ENCODE data around the gene DCAKD. TPM values are rescaled to one million over a fixed set of nuclear protein-coding genes. Genes with fewer than 3 reads are reported as not detected.

DCAKD gene
- total RNA-seq, 1 experiment from 2014 or later = 48.3 TPM

GRCh38 chr17:45070809-45071208 lies 19.4 kb upstream of the DCAKD start:
- Mint-ChIP-seq H3K4me1 (peaks cover 4 to 5% of the 10 kb centered on the region in 2 experiments; a peak in 1 of 4 replicates), H3K4me3 (no peak overlapping the region), H3K36me3 (ENCODE audit: insufficient read depth in 1 of 3, low read depth in 3 of 3) (peaks cover 33 to 49% (median 45%) of the 10 kb centered on the region in 3 experiments; a peak in 6 of 7 replicates), H3K27me3 (ENCODE audit: low read depth) (no peaks in the 10 kb centered on the region), H3K27ac (no peak overlapping the region), H3K9me3 (no peaks in the 10 kb centered on the region)
- Histone ChIP-seq H3K79me1 (ENCODE audit: insufficient read depth, low read depth, low read length, poor library complexity, severe bottlenecking) (peaks cover 2% of the 10 kb centered on the region), H3K79me2 (ENCODE audit: insufficient read depth, low read length) (peaks cover 3% of the 10 kb centered on the region; the same call in 1 of the 2 replicates), H3K27me3 (ENCODE audit: insufficient read depth, low read length) (no peaks in the 10 kb centered on the region), H2BK5ac (ENCODE audit: insufficient read length, low read length) (no peak overlapping the region), H4K91ac (ENCODE audit: insufficient read length, low read depth, low read length) (no peak overlapping the region), H3K27ac (ENCODE audit: insufficient read length, low read depth, low read length) (no peak overlapping the region), H2BK120ac (ENCODE audit: low read depth, low read length, poor library complexity, severe bottlenecking) (no peak overlapping the region), H3K9me3 (ENCODE audit: control insufficient read depth, low read depth, low read length) (no peaks in the 10 kb centered on the region), H3K56ac (ENCODE audit: insufficient read length, low read depth, low read length) (no peak overlapping the region), H3K9ac (ENCODE audit: extremely low read depth, insufficient read length, low read length) (no peak overlapping the region), H2BK15ac (ENCODE audit: low read depth, low read length) (no peak overlapping the region), H4K8ac (replicated peaks; ENCODE audit: insufficient read length, low read depth, low read length) (no peak overlapping the region), H3K4ac (ENCODE audit: low read depth, low read length) (no peak overlapping the region), H2AFZ (ENCODE audit: low read length) (no peak overlapping the region), H3K4me2 (ENCODE audit: insufficient read depth, insufficient read length, low read length) (no peak overlapping the region), H3K23me2 (ENCODE audit: insufficient read length, low read depth, low read length, poor library complexity, severe bottlenecking) (no peaks in the 10 kb centered on the region), H2AK5ac (ENCODE audit: insufficient read length, low read length) (no peak overlapping the region), H2BK20ac (ENCODE audit: low read depth, low read length, poor library complexity, severe bottlenecking) (no peak overlapping the region), H3K18ac (ENCODE audit: insufficient read length, low read depth, low read length) (no peak overlapping the region), H3T11ph (ENCODE audit: low read length) (no peak overlapping the region), H4K20me1 (ENCODE audit: control insufficient read depth, insufficient read depth, insufficient read length) (no peaks in the 10 kb centered on the region), H3K23ac (ENCODE audit: insufficient read length, low read depth, low read length) (no peak overlapping the region), H3K14ac (ENCODE audit: insufficient read depth, low read length) (no peak overlapping the region), H4K5ac (ENCODE audit: insufficient read length, low read depth, low read length) (no peak overlapping the region), H3K4me1 (ENCODE audit: insufficient read depth, low read length) (no peaks in the 10 kb centered on the region), H2BK12ac (ENCODE audit: insufficient read length, low read depth, low read length) (no peak overlapping the region)
- DNase-seq = no peak
- WGBS (ENCODE audit: extremely low coverage, insufficient read length, low lambda C conversion rate) = no CpG with 5 or more reads among the region's 2 CpGs
- no peak for TF ChIP-seq CTCF (conservative IDR thresholded peaks at IDR 0.05)

All from H9 (cell line).